Measurements from ENCODE around the gene CYP3A4.

The CYP3A4 gene

GRCh38 chr7:99720800-99721595, 63.0 kb downstream of the CYP3A4 start:
- DNase-seq = no peak

GRCh38 chr7:99719996-99720769, 63.8 kb downstream of the CYP3A4 start:
- no peak for DNase-seq

- DNase-seq = no peak
Observed at GRCh38 chr7:99713995-99714570, 69.9 kb downstream of the CYP3A4 start.

GRCh38 chr7:99709838-99710578, 74.0 kb downstream of the CYP3A4 start:
- no peak for DNase-seq

- DNase-seq = no peak
Observed at GRCh38 chr7:99709260-99709659, 74.7 kb downstream of the CYP3A4 start.

GRCh38 chr7:99707096-99707495, 76.9 kb downstream of the CYP3A4 start:
- no peak for DNase-seq
